Breast epithelium (tissue), 4 donors: Measurements from ENCODE around the gene SLC30A9. TPM values are rescaled to one million over a fixed set of nuclear protein-coding genes. Genes with fewer than 3 reads are reported as not detected.

Experiments used
- DNase-seq, 2 donors: peaks; one replicate each; pipeline ENCODE4 v3.0.0-alpha.2; 2019; ENCODE audit warnings: low spot score in 2 of 2
- H3K27ac ChIP-seq, 2 donors: fragments of 200-600 bp; sonication (generic) in 1 of 2; one replicate each; pipeline ENCODE4 v1.5.1; 2016 to 2019; ENCODE audit warnings: mild to moderate bottlenecking in 1 of 2
- H3K27me3 ChIP-seq, 2 donors: fragments of 200-600 bp; sonication (generic) in 1 of 2; one replicate each; pipeline versions ENCODE4 v1.5.1 to v1.6.0; 2017 to 2019; ENCODE audit warnings: control low read depth in 1 of 2, mild to moderate bottlenecking in 1 of 2
- H3K36me3 ChIP-seq: fragments of 200-600 bp; one replicate; pipeline ENCODE4 v1.5.1; 2019
- H3K4me1 ChIP-seq, 2 donors: fragments of 200-600 bp; sonication (generic); one replicate each; pipeline ENCODE4 v1.5.1; 2016 to 2019; ENCODE audit warnings: control low read depth in 1 of 2
- H3K4me3 ChIP-seq, 3 donors: fragments of 200-600 bp; sonication (generic); 1 replicate in 2 of 3; 2 replicates in 1 of 3; pipeline ENCODE4 v1.5.1; 2016 to 2019; ENCODE audit warnings: mild to moderate bottlenecking in 3 of 3, moderate library complexity in 2 of 3
- H3K9me3 ChIP-seq, 2 donors: fragments of 200-600 bp; sonication (generic) in 1 of 2; one replicate each; pipeline ENCODE4 v1.5.1; 2016 to 2019; ENCODE audit warnings: control low read depth in 1 of 2
- POLR2A ChIP-seq: fragments of 450-650 bp; IDR thresholded peaks from one replicate; pipeline ENCODE4 v1.6.1; 2016; ENCODE audit warnings: antibody characterized with exemption, mild to moderate bottlenecking, moderate library complexity
- POLR2AphosphoS5 ChIP-seq, 3 donors: sonication (generic); formaldehyde crosslinking; IDR thresholded peaks; one replicate each; pipeline ENCODE4 v1.6.1; 2017; ENCODE audit warnings: antibody characterized with exemption in 3 of 3
- intact Hi-C: fragments of 100-400 bp; cut with DNase I; formaldehyde crosslinking; loops from one replicate; pipeline ENCODE4 v1.15.1; 2023; ENCODE audit warnings: low total_unique reads
- total RNA-seq, 3 donors: library from RNA; depleted of rRNA; stranded (reverse); fragments of >200 nt; gene quantifications; one replicate each; pipeline ENCODE4 v1.1.0, GENCODE V29; 2016
- TF ChIP-seq, protein P1 (sequence below), 3 donors: fragments of 450-650 bp; IDR thresholded peaks; one replicate each; pipeline ENCODE4 v1.5.1; 2016 to 2017; ENCODE audit warnings: antibody characterized with exemption in 3 of 3, mild to moderate bottlenecking in 3 of 3, moderate library complexity in 3 of 3

Gene SLC30A9
- total RNA-seq, 3 donors from 2014 or later = 36.6 to 59.9 (median 37.4) TPM

DNA sequence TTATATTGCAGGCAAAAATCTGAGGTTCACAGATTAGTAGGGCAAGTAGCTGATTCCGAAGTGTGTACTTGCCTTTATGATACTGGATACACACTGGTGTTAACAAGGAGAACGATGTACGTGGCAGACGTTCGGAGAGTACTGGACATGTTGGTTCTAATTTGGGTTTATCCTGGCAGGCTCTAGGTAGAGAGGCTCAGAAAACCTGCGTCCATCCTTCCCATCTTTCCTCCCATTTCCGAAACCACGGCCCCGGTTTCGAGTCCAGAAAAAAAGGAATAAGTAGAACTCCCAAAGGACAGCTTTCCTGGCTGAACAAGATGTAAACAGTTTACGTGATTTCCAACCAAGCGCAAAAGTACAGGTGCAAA, 351 bp upstream of the SLC30A9 start:
- no peaks in the 10 kb centered on the region for H3K9me3 ChIP-seq
- no peaks in the 10 kb centered on the region for H3K36me3 ChIP-seq
- no peak for DNase-seq
- TF ChIP-seq, protein P1, sequence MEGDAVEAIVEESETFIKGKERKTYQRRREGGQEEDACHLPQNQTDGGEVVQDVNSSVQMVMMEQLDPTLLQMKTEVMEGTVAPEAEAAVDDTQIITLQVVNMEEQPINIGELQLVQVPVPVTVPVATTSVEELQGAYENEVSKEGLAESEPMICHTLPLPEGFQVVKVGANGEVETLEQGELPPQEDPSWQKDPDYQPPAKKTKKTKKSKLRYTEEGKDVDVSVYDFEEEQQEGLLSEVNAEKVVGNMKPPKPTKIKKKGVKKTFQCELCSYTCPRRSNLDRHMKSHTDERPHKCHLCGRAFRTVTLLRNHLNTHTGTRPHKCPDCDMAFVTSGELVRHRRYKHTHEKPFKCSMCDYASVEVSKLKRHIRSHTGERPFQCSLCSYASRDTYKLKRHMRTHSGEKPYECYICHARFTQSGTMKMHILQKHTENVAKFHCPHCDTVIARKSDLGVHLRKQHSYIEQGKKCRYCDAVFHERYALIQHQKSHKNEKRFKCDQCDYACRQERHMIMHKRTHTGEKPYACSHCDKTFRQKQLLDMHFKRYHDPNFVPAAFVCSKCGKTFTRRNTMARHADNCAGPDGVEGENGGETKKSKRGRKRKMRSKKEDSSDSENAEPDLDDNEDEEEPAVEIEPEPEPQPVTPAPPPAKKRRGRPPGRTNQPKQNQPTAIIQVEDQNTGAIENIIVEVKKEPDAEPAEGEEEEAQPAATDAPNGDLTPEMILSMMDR (IDR thresholded peaks at IDR 0.05) = no peak
- TF ChIP-seq POLR2AphosphoS5 (IDR thresholded peaks at IDR 0.05) (no peak), POLR2A (no peak)
- H3K27ac ChIP-seq = peak overlapping the region; percentile 85 to 89
- no peaks in the 10 kb centered on the region for H3K4me1 ChIP-seq
- H3K4me3 ChIP-seq = peak overlapping the region; percentile 75 to 97 (median 76)
- H3K27me3 ChIP-seq = no peaks in the 10 kb centered on the region
- intact Hi-C loops = no loop called here

- H3K4me1 ChIP-seq = no peaks in the 10 kb centered on the region
- intact Hi-C loops = no loop called here
- H3K27me3 ChIP-seq = no peaks in the 10 kb centered on the region
- TF ChIP-seq, protein P1 (IDR thresholded peaks at IDR 0.05) = no peak
- TF ChIP-seq POLR2AphosphoS5 (IDR thresholded peaks at IDR 0.05) = no peak
- TF ChIP-seq POLR2A = no peak
- H3K9me3 ChIP-seq = no peaks in the 10 kb centered on the region
- no peak overlapping the region for H3K27ac ChIP-seq
- DNase-seq = no peak
- peak overlapping the region in 1 of 3 donors; percentile 76 for H3K4me3 ChIP-seq
- no peaks in the 10 kb centered on the region for H3K36me3 ChIP-seq
These were observed 1.8 kb downstream of the SLC30A9 start for GRCh38 chr4:41991916-41992767.

DNA sequence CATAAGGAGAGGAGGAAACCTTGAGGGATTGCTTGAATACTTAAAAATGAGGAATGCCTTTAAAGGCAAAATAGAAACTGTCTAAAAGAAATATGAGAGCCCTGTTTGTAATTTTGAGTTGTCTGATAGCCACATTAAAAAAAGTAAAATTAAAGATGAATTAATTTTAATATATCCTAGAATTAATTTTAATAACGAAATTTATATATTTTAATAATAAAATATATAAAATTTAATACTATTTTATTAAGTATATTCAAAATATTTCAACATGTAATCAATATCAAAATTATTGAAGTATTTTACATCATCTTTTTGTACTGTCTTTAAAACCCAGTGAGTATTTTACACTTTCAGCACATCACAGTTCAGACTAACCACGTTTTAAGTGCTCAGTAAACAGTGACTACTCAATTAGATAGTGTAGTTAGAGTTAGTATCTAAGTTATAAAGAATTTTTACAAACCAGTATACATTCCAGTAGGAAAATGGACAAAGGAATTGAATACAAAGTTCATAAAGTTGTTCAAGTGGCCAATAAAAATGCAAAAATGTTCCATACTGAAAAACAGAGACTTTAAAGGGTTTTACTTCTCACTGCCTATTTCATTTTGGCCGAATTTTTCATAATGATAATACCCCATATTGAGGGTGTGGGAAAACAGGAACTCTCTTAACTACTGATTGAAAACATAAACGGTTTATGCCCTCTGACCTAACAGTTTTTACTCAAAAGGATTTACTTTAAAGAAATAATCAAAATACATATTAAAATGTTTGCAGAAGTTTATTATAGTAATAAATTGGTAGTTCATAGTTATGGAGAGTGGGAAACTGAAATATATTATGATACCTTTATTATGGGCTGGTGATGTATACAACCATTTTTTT, 2.9 kb downstream of the SLC30A9 start:
- Histone ChIP-seq H3K4me3 (no peak overlapping the region), H3K9me3 (no peaks in the 10 kb centered on the region), H3K27ac (no peak overlapping the region), H3K36me3 (no peaks in the 10 kb centered on the region), H3K27me3 (no peaks in the 10 kb centered on the region), H3K4me1 (no peaks in the 10 kb centered on the region)
- intact Hi-C loops = no loop called here
- TF ChIP-seq POLR2AphosphoS5 (IDR thresholded peaks at IDR 0.05) = no peak
- TF ChIP-seq POLR2A = no peak
- TF ChIP-seq, protein P1 (IDR thresholded peaks at IDR 0.05) = no peak
- no peak for DNase-seq

DNA sequence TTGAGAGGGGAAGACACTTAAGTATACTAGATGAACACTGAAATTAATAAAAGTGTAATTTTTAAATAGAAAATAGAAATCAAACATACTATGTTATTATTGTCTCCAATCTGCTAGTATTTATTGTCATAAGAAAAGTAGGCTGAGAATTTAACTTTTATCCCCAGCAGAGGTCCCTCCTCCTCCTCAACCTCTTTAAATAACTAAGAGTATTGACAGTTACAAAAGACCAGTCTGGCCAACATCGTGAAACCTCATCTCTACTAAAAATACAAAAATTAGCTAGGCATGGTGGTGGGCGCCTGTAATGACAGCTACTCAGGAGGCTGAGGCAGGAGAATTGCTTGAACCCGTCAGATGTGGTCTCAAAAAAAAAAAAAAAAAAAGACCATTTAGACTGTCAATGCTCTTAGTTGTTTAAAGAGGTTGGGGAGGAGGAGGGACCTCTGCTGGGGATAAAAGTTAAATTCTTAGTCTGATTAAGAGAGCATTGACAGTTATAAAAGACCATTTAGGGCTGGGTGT, 4.2 kb downstream of the SLC30A9 start:
- TF ChIP-seq POLR2AphosphoS5 (IDR thresholded peaks at IDR 0.05) = no peak
- TF ChIP-seq POLR2A = no peak
- TF ChIP-seq, protein P1 (IDR thresholded peaks at IDR 0.05) = no peak
- intact Hi-C loops = no loop called here
- no peaks in the 10 kb centered on the region for H3K4me1 ChIP-seq
- no peaks in the 10 kb centered on the region for H3K27me3 ChIP-seq
- no peaks in the 10 kb centered on the region for H3K9me3 ChIP-seq
- no peak for DNase-seq
- no peak overlapping the region for H3K4me3 ChIP-seq
- H3K36me3 ChIP-seq = no peaks in the 10 kb centered on the region
- no peak overlapping the region for H3K27ac ChIP-seq
